Lower leg skin (tissue), 4 donors: Measurements from ENCODE around the gene SLC5A8. TPM values are rescaled to one million over a fixed set of nuclear protein-coding genes. Genes with fewer than 3 reads are reported as not detected.

ENCODE experiments used
- DNase-seq, 2 donors: peaks; one replicate each; pipeline ENCODE4 v3.0.0-alpha.2; 2019; ENCODE audit warnings: low spot score in 2 of 2
- H3K4me3 ChIP-seq: fragments of 200-600 bp; sonication (generic); 2 replicates; pipeline ENCODE4 v1.5.1; 2017; ENCODE audit warnings: mild to moderate bottlenecking, low read depth; ENCODE audit not compliant: poor library complexity, severe bottlenecking
- POLR2A ChIP-seq, 2 donors: fragments of 450-650 bp; IDR thresholded peaks; one replicate each; pipeline ENCODE4 v1.6.1; 2016 to 2017; ENCODE audit warnings: antibody characterized with exemption in 2 of 2, mild to moderate bottlenecking in 1 of 2, moderate library complexity in 1 of 2
- WGBS, 2 donors: methylation state at CpG; one replicate each; pipeline ENCODE4 v1.1.5; 2018; 5-methylcytosine and 5-hydroxymethylcytosine counted together
- intact Hi-C: fragments of 100-400 bp; cut with DNase I; formaldehyde crosslinking; loops from one replicate; pipeline ENCODE4 v1.15.0; 2023; ENCODE audit warnings: low total_unique reads
- total RNA-seq, 4 donors: library from RNA; depleted of rRNA; stranded (reverse); fragments of >200 nt; gene quantifications; one replicate each; pipeline ENCODE4 v1.1.0, GENCODE V29; 2016
- TF ChIP-seq, protein P1 (sequence below), 3 donors: fragments of 450-650 bp; IDR thresholded peaks; one replicate each; pipeline ENCODE4 v1.5.1; 2016; ENCODE audit warnings: antibody characterized with exemption in 3 of 3, mild to moderate bottlenecking in 3 of 3, moderate library complexity in 2 of 3

Gene SLC5A8
- total RNA-seq, 4 donors from 2014 or later = 0.42 TPM; not detected in 3

DNA sequence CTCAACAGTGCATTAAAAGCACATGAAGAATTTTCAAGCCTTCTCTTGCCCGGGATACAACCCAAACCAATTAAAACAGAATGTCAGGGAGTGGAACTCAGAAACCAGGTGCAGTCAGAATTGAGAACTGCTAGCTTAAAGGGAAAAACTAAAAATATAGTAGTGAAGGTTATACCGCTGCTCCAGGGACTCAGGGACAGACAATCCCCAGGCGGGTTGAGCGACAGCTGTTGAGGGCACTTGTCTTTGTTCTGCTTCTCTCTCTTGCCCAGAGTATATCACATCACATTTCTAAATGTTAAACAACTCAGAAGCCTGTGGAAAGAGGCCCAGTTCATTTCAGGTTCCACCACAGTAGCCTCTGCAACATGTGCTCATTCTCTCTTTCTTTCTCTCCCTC lies 93.1 kb downstream of the SLC5A8 start:
- no peak for DNase-seq
- WGBS, 2 donors = 48 to 53% methylated on average over 4 of the region's 4 CpGs
- H3K4me3 ChIP-seq = no peak overlapping the region
- intact Hi-C loops = no loop called here
- TF ChIP-seq POLR2A (IDR thresholded peaks at IDR 0.05) = no peak
- TF ChIP-seq, protein P1, sequence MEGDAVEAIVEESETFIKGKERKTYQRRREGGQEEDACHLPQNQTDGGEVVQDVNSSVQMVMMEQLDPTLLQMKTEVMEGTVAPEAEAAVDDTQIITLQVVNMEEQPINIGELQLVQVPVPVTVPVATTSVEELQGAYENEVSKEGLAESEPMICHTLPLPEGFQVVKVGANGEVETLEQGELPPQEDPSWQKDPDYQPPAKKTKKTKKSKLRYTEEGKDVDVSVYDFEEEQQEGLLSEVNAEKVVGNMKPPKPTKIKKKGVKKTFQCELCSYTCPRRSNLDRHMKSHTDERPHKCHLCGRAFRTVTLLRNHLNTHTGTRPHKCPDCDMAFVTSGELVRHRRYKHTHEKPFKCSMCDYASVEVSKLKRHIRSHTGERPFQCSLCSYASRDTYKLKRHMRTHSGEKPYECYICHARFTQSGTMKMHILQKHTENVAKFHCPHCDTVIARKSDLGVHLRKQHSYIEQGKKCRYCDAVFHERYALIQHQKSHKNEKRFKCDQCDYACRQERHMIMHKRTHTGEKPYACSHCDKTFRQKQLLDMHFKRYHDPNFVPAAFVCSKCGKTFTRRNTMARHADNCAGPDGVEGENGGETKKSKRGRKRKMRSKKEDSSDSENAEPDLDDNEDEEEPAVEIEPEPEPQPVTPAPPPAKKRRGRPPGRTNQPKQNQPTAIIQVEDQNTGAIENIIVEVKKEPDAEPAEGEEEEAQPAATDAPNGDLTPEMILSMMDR (IDR thresholded peaks at IDR 0.05) = no peak

DNA sequence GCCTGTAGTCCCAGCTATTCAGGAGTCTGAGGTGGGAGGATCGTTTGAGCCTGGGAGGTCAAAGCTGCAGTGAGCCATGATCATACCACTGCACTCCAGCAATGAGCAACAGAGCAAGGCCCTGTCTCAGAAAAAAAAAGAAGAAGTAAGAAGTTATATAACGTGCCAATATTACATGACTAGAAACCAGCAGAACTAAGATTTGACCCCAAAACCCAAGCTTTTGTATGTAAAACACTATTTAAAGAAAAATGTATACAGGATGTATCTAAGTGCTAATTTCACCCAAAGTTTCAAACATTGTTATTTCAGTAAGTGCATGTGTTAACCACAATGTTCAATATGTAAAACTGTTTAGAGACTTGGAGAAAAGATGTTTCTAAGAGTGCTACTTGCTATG lies 94.7 kb downstream of the SLC5A8 start:
- intact Hi-C loops = no loop called here
- WGBS, 2 donors = 72 to 74% methylated on average over 2 of the region's 2 CpGs

DNA sequence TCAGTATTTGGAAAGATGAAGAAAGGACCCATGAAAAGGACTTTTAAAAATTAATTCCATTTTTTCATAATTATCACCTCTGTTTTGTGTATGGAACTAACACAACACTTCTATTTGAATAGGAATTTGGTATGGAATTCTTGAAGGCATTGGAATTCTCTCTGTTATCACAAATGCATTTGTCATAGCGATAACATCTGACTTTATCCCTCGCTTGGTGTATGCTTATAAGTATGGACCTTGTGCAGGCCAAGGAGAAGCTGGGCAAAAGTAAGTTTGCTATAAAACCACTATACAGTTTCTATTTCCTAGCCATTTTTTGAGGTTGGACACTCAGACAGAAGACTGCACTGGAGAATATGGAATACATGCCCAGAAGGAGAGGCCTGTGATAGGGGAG lies 98.6 kb downstream of the SLC5A8 start:
- intact Hi-C loops = no loop called here
- no peak overlapping the region for H3K4me3 ChIP-seq
- WGBS, 2 donors = 91 to 92% methylated on average over 2 of the region's 2 CpGs
- no peak for TF ChIP-seq POLR2A (IDR thresholded peaks at IDR 0.05)
- TF ChIP-seq, protein P1 (IDR thresholded peaks at IDR 0.05) = no peak
- no peak for DNase-seq

More for the DNA sequence above, 94.7 kb downstream of the SLC5A8 start:
- TF ChIP-seq, protein P1 (IDR thresholded peaks at IDR 0.05) = no peak
- TF ChIP-seq POLR2A (IDR thresholded peaks at IDR 0.05) = no peak
- no peak for DNase-seq
- no peak overlapping the region for H3K4me3 ChIP-seq

- 66% methylated on average over 3 of the region's 3 CpGs for WGBS, 2 donors
Observed at GRCh38 chr12:101110866-101111265, 99.2 kb downstream of the SLC5A8 start.

DNA sequence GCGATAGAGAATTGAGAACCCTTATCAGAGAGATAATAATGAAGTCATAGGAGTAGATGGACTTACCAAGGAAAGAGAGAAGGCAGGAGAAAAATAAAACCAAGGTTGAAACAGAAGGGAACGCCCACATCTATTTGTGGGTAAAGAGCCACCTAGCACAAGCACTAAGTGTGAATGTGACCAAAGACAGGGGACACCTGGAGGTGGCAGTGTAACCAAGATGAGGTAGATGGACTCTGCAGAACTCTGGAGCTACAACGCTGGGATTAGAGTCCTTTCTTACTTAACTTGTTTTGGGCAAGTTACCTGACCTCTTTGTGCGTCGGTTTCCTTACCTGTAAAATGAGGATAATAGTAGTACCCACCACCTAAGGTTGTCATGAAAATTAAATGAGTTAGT lies 101.9 kb downstream of the SLC5A8 start:
- DNase-seq = no peak
- 90 to 91% methylated on average over 5 of the region's 5 CpGs for WGBS, 2 donors
- no peak for TF ChIP-seq POLR2A (IDR thresholded peaks at IDR 0.05)
- TF ChIP-seq, protein P1 (IDR thresholded peaks at IDR 0.05) = no peak
- no peak overlapping the region for H3K4me3 ChIP-seq
- intact Hi-C loops = no loop called here

More at GRCh38 chr12:101110866-101111265, 99.2 kb downstream of the SLC5A8 start:
- DNase-seq = no peak
- H3K4me3 ChIP-seq = no peak overlapping the region
- intact Hi-C loops = no loop called here
- no peak for TF ChIP-seq POLR2A (IDR thresholded peaks at IDR 0.05)
- TF ChIP-seq, protein P1 (IDR thresholded peaks at IDR 0.05) = no peak

GRCh38 chr12:101107032-101107763 lies 102.8 kb downstream of the SLC5A8 start:
- TF ChIP-seq, protein P1 (IDR thresholded peaks at IDR 0.05) = no peak
- no peak for TF ChIP-seq POLR2A (IDR thresholded peaks at IDR 0.05)
- H3K4me3 ChIP-seq = no peak overlapping the region
- 78 to 81% methylated on average over 4 of the region's 4 CpGs for WGBS, 2 donors
- DNase-seq = no peak
- intact Hi-C loops = no loop called here
